Neural cell (in vitro differentiated cells): ENCODE data around the gene SH3GL2. TPM values are rescaled to one million over a fixed set of nuclear protein-coding genes. Genes with fewer than 3 reads are reported as not detected.

Source experiments
- H2AFZ ChIP-seq: fragments of 200-600, 300-800 bp; sonication (generic), shearing (Covaris generic); 2 replicates; pipeline ENCODE4 v1.6.0; 2014; ENCODE audit warnings: low read depth, mild to moderate bottlenecking, antibody characterized with exemption, low read length, moderate library complexity
- H3F3A ChIP-seq: fragments of 200-600 bp; shearing (Covaris generic); 2 replicates; pipeline ENCODE4 v1.6.1; 2016; ENCODE audit warnings: mild to moderate bottlenecking, moderate library complexity, mixed read lengths, antibody characterized with exemption, low read length; ENCODE audit not compliant: insufficient read depth, poor library complexity, severe bottlenecking
- H3K27ac ChIP-seq: fragments of 200-600, 300-800 bp; sonication (generic), shearing (Covaris generic); 2 replicates; pipeline ENCODE4 v1.5.1; 2014; ENCODE audit warnings: mild to moderate bottlenecking, low read length, moderate library complexity
- H3K27me3 ChIP-seq: fragments of 300-800, 200-600 bp; sonication (generic), shearing (Covaris generic); 2 replicates; pipeline ENCODE4 v1.6.0; 2014; ENCODE audit warnings: mild to moderate bottlenecking, low read depth, low read length, moderate library complexity; ENCODE audit not compliant: insufficient read depth
- H3K36me3 ChIP-seq: fragments of 300-800, 200-600 bp; sonication (generic), shearing (Covaris generic); 2 replicates; pipeline ENCODE4 v1.5.1; 2014; ENCODE audit warnings: mild to moderate bottlenecking, antibody characterized with exemption, low read length, moderate library complexity; ENCODE audit not compliant: insufficient read depth
- H3K4me2 ChIP-seq: fragments of 300-800, 200-600 bp; sonication (generic), shearing (Covaris generic); 2 replicates; pipeline ENCODE4 v1.6.0; 2014; ENCODE audit warnings: mild to moderate bottlenecking, low read length
- H3K4me3 ChIP-seq: fragments of 300-800, 200-600 bp; sonication (generic), shearing (Covaris generic); 2 replicates; pipeline ENCODE4 v1.5.1; 2014; ENCODE audit warnings: mild to moderate bottlenecking, low read length, moderate library complexity
- H3K79me2 ChIP-seq: fragments of 200-600 bp; shearing (Covaris generic); replicated peaks from 2 replicates; pipeline ENCODE4 v1.6.0; 2014; ENCODE audit warnings: mild to moderate bottlenecking, low read length, moderate library complexity; ENCODE audit not compliant: insufficient read depth
- H3K9ac ChIP-seq: fragments of 300-800, 200-600 bp; sonication (generic), shearing (Covaris generic); 2 replicates; pipeline ENCODE4 v1.6.1; 2016; ENCODE audit warnings: mild to moderate bottlenecking, low read length, mixed read lengths
- H3K9me2 ChIP-seq: fragments of 200-600 bp; shearing (Covaris generic); 2 replicates; pipeline ENCODE4 v1.6.1; 2016; ENCODE audit warnings: mild to moderate bottlenecking, low read length, mixed read lengths; ENCODE audit not compliant: insufficient read depth
- H3K9me3 ChIP-seq: fragments of 200-600, 300-800 bp; sonication (generic), shearing (Covaris generic); 2 replicates; pipeline ENCODE4 v1.6.1; 2016; ENCODE audit warnings: mild to moderate bottlenecking, mixed run types, low read length, moderate library complexity, mixed read lengths
- H4K20me1 ChIP-seq: fragments of 200-600 bp; shearing (Covaris generic); 2 replicates; pipeline ENCODE4 v1.6.1; 2016; ENCODE audit warnings: mild to moderate bottlenecking, mixed run types; ENCODE audit not compliant: insufficient read depth
- EP300 ChIP-seq: fragments of 450-650 bp; conservative IDR thresholded peaks from 2 replicates; pipeline ENCODE4 v1.6.1; 2014; ENCODE audit warnings: antibody characterized with exemption, mild to moderate bottlenecking, moderate library complexity; ENCODE audit not compliant: poor library complexity, severe bottlenecking
- EZH2 ChIP-seq: fragments of 200-600, 300-800 bp; shearing (Covaris generic), sonication (generic); IDR thresholded peaks from 2 replicates; pipeline ENCODE4 v1.6.1; 2014; ENCODE audit warnings: antibody characterized with exemption, low read length, borderline replicate concordance, mild to moderate bottlenecking; ENCODE audit not compliant: insufficient read depth, poor library complexity, severe bottlenecking
- MXI1 ChIP-seq: fragments of 450-650 bp; conservative IDR thresholded peaks from 2 replicates; pipeline ENCODE4 v1.6.1; 2014; ENCODE audit warnings: antibody characterized with exemption, mild to moderate bottlenecking; ENCODE audit not compliant: poor library complexity, severe bottlenecking
- POLR2AphosphoS5 ChIP-seq: IDR thresholded peaks from 2 replicates; pipeline ENCODE4 v1.6.1; 2012
- RAD21 ChIP-seq: fragments of 450-650 bp; conservative IDR thresholded peaks from 2 replicates; pipeline ENCODE4 v1.6.1; 2014; ENCODE audit warnings: antibody characterized with exemption, mild to moderate bottlenecking, moderate library complexity
- SMC3 ChIP-seq: fragments of 450-650 bp; conservative IDR thresholded peaks from 2 replicates; pipeline ENCODE4 v1.6.1; 2014; ENCODE audit warnings: antibody characterized with exemption, mild to moderate bottlenecking, moderate library complexity; ENCODE audit not compliant: poor library complexity
- TAF1 ChIP-seq: IDR thresholded peaks from 2 replicates; pipeline ENCODE4 v1.6.1; 2012; ENCODE audit warnings: low read depth
- polyA minus RNA-seq: library from RNA; depleted of rRNA, polyadenylated mRNA; stranded (reverse); fragments of >200 nt; gene quantifications from 2 replicates; pipeline ENCODE4 v1.2.3, GENCODE V29; 2014
- polyA plus RNA-seq: library from polyadenylated mRNA; depleted of rRNA; stranded (reverse); fragments of >200 nt; gene quantifications from 2 replicates; pipeline ENCODE4 v1.2.3, GENCODE V29; 2014
- TF ChIP-seq, protein P1 (sequence below): fragments of 450-650 bp; IDR thresholded peaks from 2 replicates; pipeline ENCODE4 v1.5.1; 2014; ENCODE audit warnings: antibody characterized with exemption, mild to moderate bottlenecking, moderate library complexity; ENCODE audit not compliant: poor library complexity, severe bottlenecking
- TF ChIP-seq, protein P2 (sequence below): IDR thresholded peaks from 2 replicates; pipeline ENCODE4 v1.6.1; 2012; ENCODE audit warnings: borderline replicate concordance

SH3GL2 gene
- 13.5 and 20.1 TPM in 2 replicates for polyA plus RNA-seq
- 13.9 and 14.4 TPM in 2 replicates for polyA minus RNA-seq

DNA sequence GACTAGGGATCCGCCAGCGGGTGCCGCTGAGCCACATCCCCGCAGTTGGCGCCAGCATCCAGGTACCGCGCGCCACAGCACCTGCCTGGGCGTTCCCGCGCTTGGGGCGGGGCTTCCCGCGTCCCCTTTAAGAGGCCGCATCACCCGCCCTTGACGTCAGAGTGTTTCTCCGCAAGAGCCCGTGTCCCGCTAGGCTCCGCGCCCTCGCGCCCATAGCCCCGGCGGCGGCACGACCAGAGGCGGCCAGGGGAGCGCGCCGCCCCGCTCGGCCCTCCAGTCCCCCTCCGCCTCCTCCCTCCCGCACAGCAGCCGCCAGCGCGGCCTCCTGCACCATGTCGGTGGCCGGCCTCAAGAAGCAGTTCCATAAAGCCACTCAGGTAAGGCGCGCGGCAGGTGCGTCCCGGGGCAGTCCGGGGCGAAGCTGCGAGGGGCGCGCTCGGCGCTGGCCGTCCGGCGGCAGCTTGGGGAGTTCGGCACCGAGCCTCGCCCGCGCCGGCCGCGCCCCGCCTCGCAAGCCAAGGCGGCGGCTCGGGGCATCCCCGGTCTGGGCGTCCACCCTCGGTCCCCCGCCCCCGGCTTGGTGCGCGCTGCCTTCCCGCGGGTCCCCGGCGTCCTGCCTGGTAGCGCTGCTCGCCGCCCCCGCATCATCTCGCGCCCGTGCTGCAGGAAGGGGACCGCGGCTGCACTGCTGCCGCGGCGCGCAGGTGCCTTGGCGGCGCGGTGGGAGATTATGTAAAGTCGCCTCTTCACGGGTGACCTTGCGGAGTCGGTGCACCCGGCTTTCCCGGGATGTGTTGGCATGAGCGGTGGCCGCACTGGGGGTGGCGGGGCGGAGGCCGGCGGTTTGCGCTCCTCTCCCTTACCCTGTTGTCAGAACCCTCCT is at the start of gene SH3GL2:
Gene SH3GL2, plus strand, starts transcription at position 156 of the 883 bp plus-strand sequence.
- Histone ChIP-seq H3K9me3 (no peaks in the 10 kb centered on the region), H3K4me2 (peak within 1 kb of the TSS; percentile 59), H3K4me3 (peak within 1 kb of the TSS; percentile 92), H3K9me2 (no peaks in the 10 kb centered on the region), H3K27ac (no peak within 1 kb of the TSS), H3F3A (no peaks in the 10 kb centered on the region), H3K36me3 (no peaks in the 10 kb centered on the region), H4K20me1 (no peaks in the 10 kb centered on the region), H3K9ac (peak within 1 kb of the TSS; percentile 64), H3K27me3 (peaks cover 43% of the 10 kb centered on the region), H2AFZ (peak within 1 kb of the TSS; percentile 30), H3K79me2 (no peaks in the 10 kb centered on the region)
- no peak for TF ChIP-seq EZH2
- TF ChIP-seq EP300, result no peak
- TF ChIP-seq SMC3, result peak; percentile 38
- TF ChIP-seq, protein P1, sequence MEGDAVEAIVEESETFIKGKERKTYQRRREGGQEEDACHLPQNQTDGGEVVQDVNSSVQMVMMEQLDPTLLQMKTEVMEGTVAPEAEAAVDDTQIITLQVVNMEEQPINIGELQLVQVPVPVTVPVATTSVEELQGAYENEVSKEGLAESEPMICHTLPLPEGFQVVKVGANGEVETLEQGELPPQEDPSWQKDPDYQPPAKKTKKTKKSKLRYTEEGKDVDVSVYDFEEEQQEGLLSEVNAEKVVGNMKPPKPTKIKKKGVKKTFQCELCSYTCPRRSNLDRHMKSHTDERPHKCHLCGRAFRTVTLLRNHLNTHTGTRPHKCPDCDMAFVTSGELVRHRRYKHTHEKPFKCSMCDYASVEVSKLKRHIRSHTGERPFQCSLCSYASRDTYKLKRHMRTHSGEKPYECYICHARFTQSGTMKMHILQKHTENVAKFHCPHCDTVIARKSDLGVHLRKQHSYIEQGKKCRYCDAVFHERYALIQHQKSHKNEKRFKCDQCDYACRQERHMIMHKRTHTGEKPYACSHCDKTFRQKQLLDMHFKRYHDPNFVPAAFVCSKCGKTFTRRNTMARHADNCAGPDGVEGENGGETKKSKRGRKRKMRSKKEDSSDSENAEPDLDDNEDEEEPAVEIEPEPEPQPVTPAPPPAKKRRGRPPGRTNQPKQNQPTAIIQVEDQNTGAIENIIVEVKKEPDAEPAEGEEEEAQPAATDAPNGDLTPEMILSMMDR, result no peak
- TF ChIP-seq, protein P2, sequence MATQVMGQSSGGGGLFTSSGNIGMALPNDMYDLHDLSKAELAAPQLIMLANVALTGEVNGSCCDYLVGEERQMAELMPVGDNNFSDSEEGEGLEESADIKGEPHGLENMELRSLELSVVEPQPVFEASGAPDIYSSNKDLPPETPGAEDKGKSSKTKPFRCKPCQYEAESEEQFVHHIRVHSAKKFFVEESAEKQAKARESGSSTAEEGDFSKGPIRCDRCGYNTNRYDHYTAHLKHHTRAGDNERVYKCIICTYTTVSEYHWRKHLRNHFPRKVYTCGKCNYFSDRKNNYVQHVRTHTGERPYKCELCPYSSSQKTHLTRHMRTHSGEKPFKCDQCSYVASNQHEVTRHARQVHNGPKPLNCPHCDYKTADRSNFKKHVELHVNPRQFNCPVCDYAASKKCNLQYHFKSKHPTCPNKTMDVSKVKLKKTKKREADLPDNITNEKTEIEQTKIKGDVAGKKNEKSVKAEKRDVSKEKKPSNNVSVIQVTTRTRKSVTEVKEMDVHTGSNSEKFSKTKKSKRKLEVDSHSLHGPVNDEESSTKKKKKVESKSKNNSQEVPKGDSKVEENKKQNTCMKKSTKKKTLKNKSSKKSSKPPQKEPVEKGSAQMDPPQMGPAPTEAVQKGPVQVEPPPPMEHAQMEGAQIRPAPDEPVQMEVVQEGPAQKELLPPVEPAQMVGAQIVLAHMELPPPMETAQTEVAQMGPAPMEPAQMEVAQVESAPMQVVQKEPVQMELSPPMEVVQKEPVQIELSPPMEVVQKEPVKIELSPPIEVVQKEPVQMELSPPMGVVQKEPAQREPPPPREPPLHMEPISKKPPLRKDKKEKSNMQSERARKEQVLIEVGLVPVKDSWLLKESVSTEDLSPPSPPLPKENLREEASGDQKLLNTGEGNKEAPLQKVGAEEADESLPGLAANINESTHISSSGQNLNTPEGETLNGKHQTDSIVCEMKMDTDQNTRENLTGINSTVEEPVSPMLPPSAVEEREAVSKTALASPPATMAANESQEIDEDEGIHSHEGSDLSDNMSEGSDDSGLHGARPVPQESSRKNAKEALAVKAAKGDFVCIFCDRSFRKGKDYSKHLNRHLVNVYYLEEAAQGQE, result no peak
- TF ChIP-seq TAF1, result peak; percentile 54
- peak; percentile 71 for TF ChIP-seq MXI1
- peak; percentile 42 for TF ChIP-seq RAD21
- peak; percentile 80 for TF ChIP-seq POLR2AphosphoS5

GRCh38 chr9:17531642-17532254 is 47.1 kb upstream of the SH3GL2 start:
- H3K9me2 ChIP-seq, result no peaks in the 10 kb centered on the region
- no peak overlapping the region for H2AFZ ChIP-seq
- no peaks in the 10 kb centered on the region for H3K9me3 ChIP-seq
- no peak overlapping the region for H3K4me3 ChIP-seq
- H3K79me2 ChIP-seq, result no peaks in the 10 kb centered on the region
- H3K4me2 ChIP-seq, result no peak overlapping the region
- H3K27ac ChIP-seq, result no peak overlapping the region
- H3F3A ChIP-seq, result no peaks in the 10 kb centered on the region
- no peaks in the 10 kb centered on the region for H4K20me1 ChIP-seq
- no peak overlapping the region for H3K9ac ChIP-seq
- no peaks in the 10 kb centered on the region for H3K27me3 ChIP-seq
- TF ChIP-seq EP300 (no peak), MXI1 (no peak), EZH2 (no peak), TAF1 (no peak), RAD21 (peak; percentile 80), POLR2AphosphoS5 (no peak), SMC3 (peak; percentile 87)
- TF ChIP-seq, protein P1, result peak; percentile 82
- TF ChIP-seq, protein P2, result no peak
- H3K36me3 ChIP-seq, result no peaks in the 10 kb centered on the region
